CD4-positive, CD25-positive, alpha-beta regulatory T cell (primary cell): ENCODE results near the gene NPDC1. TPM values are rescaled to one million over a fixed set of nuclear protein-coding genes. Genes with fewer than 3 reads are reported as not detected.
A peak's percentile ranks its signal among the peaks of the same experiment; 100 is the strongest.

Source experiments
- ATAC-seq, 2 donors: fragments of 150-1000 bp; cut with Tn5 transposase; one replicate each; pipeline ENCODE4 v1.10.0; 2021; ENCODE audit warnings: low read depth in 2 of 2, moderate number of reproducible peaks in 2 of 2, moderate library complexity in 1 of 2
- DNase-seq, 3 donors: peaks; one replicate each; pipeline versions ENCODE4 v3.0.0 to v3.0.0-alpha.2; 2012 to 2022; ENCODE audit warnings: mixed read lengths in 1 of 3
- H3K27ac ChIP-seq: one replicate; pipeline ENCODE4 v1.7.0; 2013; ENCODE audit warnings: mild to moderate bottlenecking, low read length; ENCODE audit not compliant: insufficient read depth, poor library complexity, severe bottlenecking
- H3K27me3 ChIP-seq: one replicate; pipeline ENCODE4 v1.7.0; 2013; ENCODE audit warnings: low read length; ENCODE audit not compliant: control insufficient read depth, insufficient read depth
- H3K36me3 ChIP-seq: one replicate; pipeline ENCODE4 v1.7.0; 2013; ENCODE audit warnings: mild to moderate bottlenecking, low read length, moderate library complexity; ENCODE audit not compliant: control insufficient read depth, insufficient read depth
- H3K4me1 ChIP-seq: 2 replicates; pipeline ENCODE4 v1.7.0; 2013; ENCODE audit warnings: mild to moderate bottlenecking, low read length; ENCODE audit not compliant: insufficient read depth, control insufficient read depth, poor library complexity, severe bottlenecking
- H3K4me3 ChIP-seq: one replicate; pipeline ENCODE4 v1.7.0; 2013; ENCODE audit warnings: low read depth, mild to moderate bottlenecking, low read length, moderate library complexity
- H3K9me3 ChIP-seq, 2 experiments: 1 replicate in 1 of 2; 2 replicates in 1 of 2; pipeline ENCODE4 v1.7.0; 2013; ENCODE audit warnings: low read length in 2 of 2, mild to moderate bottlenecking in 1 of 2, moderate library complexity in 1 of 2; ENCODE audit not compliant: control insufficient read depth in 2 of 2
- H3K27ac Mint-ChIP-seq, 3 donors: one replicate each; pipeline ENCODE4 v1.8.0; 2020 to 2022; ENCODE audit warnings: mild to moderate bottlenecking in 3 of 3, mixed read lengths in 3 of 3, moderate library complexity in 2 of 3
- H3K27me3 Mint-ChIP-seq: one replicate; pipeline ENCODE4 v1.8.0; 2022; ENCODE audit warnings: mild to moderate bottlenecking, mixed read lengths
- H3K36me3 Mint-ChIP-seq: one replicate; pipeline ENCODE4 v1.8.0; 2020; ENCODE audit warnings: mixed read lengths
- H3K4me1 Mint-ChIP-seq, 4 donors: one replicate each; pipeline ENCODE4 v1.8.0; 2020 to 2022; ENCODE audit warnings: mixed read lengths in 4 of 4, mild to moderate bottlenecking in 1 of 4
- H3K4me3 Mint-ChIP-seq, 4 donors: one replicate each; pipeline ENCODE4 v1.8.0; 2020 to 2022; ENCODE audit warnings: mild to moderate bottlenecking in 4 of 4, mixed read lengths in 4 of 4, moderate library complexity in 3 of 4
- H3K9me3 Mint-ChIP-seq, 7 donors: one replicate each; pipeline ENCODE4 v1.8.0; 2020 to 2022; ENCODE audit warnings: mixed read lengths in 7 of 7, mild to moderate bottlenecking in 3 of 7, moderate library complexity in 2 of 7
- polyA plus RNA-seq, 4 donors: library from polyadenylated mRNA; unstranded; fragments of 300-500 nt; fragmentation: Illumina TruSeq; gene quantifications; one replicate each; pipeline ENCODE4 v1.2.3, GENCODE V29; 2021
- total RNA-seq: library from RNA; stranded (reverse); gene quantifications from one replicate; pipeline ENCODE4 v1.2.3, GENCODE V29; 2022

Gene NPDC1
- total and polyA plus RNA-seq, 5 donors from 2014 or later = 4.2 to 106 (median 12.1) TPM

DNA sequence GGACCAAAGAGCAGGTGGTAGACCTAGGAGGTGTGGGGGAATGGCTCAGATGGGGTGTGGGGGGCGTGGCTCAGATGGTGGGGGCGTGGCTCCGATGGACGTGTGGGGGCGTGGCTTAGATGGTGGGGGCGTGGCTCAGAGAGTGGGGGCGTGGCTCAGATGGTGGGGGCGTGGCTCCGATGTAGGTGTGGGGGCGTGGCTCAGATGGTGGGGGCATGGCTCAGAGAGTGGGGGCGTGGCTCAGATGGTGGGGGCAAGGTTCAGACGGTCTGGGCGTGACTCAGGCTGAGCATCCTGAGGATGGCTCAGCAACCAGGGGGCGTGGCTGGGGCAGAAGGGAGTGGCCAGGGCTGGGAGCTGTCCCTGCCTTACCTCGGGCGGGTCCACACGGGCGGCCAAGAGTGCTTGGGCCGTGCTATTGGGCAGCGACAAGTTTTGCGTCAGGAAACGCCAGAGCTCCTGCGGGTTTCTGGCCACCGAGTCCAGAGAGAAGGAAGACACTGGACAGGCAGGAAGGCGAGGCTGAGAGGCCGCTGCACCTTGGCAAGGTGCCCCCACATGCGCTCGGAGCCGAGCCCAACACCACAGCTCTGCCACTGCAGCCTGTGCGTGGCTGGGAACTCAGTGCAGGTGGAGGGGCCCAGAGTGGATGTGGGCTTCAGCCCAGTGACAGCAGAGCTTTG is 23.9 kb downstream of the NPDC1 start:
- peak overlapping the region in 1 of 4 donors; percentile 88 for H3K4me3 Mint-ChIP-seq
- ATAC-seq = peak; percentile 69 to 70
- H3K27ac Mint-ChIP-seq = peak overlapping the region in 1 of 3 donors; percentile 20

DNA sequence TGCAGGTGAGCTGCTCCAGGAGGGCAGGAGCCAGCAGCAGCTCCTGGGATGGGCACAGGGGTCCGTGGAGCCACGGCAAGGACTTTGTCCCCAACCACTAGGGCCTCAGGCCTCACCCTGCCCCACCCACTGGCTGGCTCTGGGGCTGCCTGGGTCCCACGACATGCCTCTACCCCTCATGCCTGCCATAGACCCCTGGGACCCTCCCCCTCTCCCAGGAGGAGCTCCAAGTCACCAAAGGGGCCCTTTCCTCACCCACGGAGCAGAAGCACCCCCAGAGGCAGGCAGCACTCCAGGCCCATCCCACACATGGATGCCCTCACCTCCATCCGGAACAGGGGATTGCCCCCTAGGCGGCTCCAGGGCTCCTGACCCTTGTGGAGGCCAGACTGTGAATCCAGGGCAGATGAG is 24.4 kb downstream of the NPDC1 start:
- H3K36me3 Mint-ChIP-seq = peaks cover 4% of the 10 kb centered on the region
- H3K4me3 Mint-ChIP-seq = no peak overlapping the region
- no peaks in the 10 kb centered on the region for H3K9me3 ChIP-seq
- peak overlapping the region; percentile 55 for H3K27ac ChIP-seq
- peaks cover 8% of the 10 kb centered on the region for H3K4me1 ChIP-seq
- H3K27me3 ChIP-seq = no peaks in the 10 kb centered on the region
- H3K4me3 ChIP-seq = no peak overlapping the region
- H3K27me3 Mint-ChIP-seq = no peaks in the 10 kb centered on the region
- ATAC-seq = peak in 1 of 2 donors; percentile 4
- H3K36me3 ChIP-seq = no peaks in the 10 kb centered on the region
- no peak for DNase-seq
- peaks cover 0 to 12% (median 2%) of the 10 kb centered on the region in 4 donors for H3K4me1 Mint-ChIP-seq
- H3K27ac Mint-ChIP-seq = no peak overlapping the region
- H3K9me3 Mint-ChIP-seq = peaks cover 0 to 2% (median 0%) of the 10 kb centered on the region in 7 donors

More for the DNA sequence above, 23.9 kb downstream of the NPDC1 start:
- H3K36me3 ChIP-seq = no peaks in the 10 kb centered on the region
- no peaks in the 10 kb centered on the region for H3K27me3 ChIP-seq
- H3K9me3 Mint-ChIP-seq = peaks cover 0 to under 1% (median 0%) of the 10 kb centered on the region in 7 donors
- no peaks in the 10 kb centered on the region for H3K9me3 ChIP-seq
- peaks cover 0 to 17% (median 3%) of the 10 kb centered on the region in 4 donors for H3K4me1 Mint-ChIP-seq
- H3K4me3 ChIP-seq = no peak overlapping the region
- no peaks in the 10 kb centered on the region for H3K36me3 Mint-ChIP-seq
- peak overlapping the region; percentile 55 for H3K27ac ChIP-seq
- peak; percentile 56 to 69 (median 65) for DNase-seq
- H3K27me3 Mint-ChIP-seq = no peaks in the 10 kb centered on the region
- peaks cover 14% of the 10 kb centered on the region for H3K4me1 ChIP-seq

DNA sequence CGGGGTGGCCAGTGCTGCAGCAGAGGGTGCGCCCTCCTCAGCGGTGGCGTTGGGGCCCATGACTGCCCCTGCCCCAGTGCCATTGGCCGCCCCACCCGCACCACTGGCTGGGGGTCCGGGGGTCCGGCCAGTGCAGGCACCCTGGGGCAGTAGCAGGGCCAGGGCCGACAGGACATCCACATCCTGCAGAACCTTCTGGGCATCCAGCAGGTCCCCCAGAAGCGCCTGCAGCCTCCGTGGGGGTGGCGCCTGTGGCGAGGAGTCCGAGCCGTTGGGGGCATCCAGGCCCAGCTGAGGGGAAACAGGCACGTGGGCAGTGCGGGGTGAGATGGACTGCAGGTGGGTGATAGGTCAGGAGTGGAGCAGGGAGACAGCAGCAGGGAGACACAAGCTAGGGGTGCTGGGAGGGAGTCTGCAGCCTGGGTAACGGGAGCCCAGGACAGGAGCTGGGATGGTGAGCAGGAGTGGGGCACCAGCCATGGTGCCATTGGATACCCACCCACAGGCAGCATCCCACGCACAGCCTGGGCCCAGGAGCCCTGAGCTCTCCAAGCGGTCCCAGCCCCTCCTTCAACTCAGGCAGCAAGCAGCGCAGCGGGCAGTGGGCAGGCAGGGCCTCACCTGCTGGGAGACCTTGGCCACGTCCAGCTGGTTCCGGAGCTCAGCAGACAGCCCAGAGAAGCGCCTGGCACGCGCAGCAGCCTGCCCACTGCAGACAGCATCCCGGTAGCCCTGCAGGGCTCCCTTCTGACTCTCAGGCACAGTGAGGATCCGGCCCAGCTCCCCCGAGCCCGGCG is 25.0 kb downstream of the NPDC1 start:
- Histone ChIP-seq H3K4me3 (no peak overlapping the region), H3K36me3 (peaks cover 3% of the 10 kb centered on the region), H3K9me3 (no peaks in the 10 kb centered on the region), H3K27me3 (no peaks in the 10 kb centered on the region), H3K27ac (no peak overlapping the region), H3K4me1 (peaks cover 3% of the 10 kb centered on the region)
- Mint-ChIP-seq H3K4me1 (peaks cover 0 to 9% (median 0%) of the 10 kb centered on the region in 4 donors), H3K4me3 (no peak overlapping the region), H3K27ac (no peak overlapping the region), H3K9me3 (peaks cover 0 to 2% (median 0%) of the 10 kb centered on the region in 7 donors), H3K27me3 (no peaks in the 10 kb centered on the region), H3K36me3 (peaks cover 4% of the 10 kb centered on the region)
- DNase-seq (no peak), ATAC-seq (no peak)

DNA sequence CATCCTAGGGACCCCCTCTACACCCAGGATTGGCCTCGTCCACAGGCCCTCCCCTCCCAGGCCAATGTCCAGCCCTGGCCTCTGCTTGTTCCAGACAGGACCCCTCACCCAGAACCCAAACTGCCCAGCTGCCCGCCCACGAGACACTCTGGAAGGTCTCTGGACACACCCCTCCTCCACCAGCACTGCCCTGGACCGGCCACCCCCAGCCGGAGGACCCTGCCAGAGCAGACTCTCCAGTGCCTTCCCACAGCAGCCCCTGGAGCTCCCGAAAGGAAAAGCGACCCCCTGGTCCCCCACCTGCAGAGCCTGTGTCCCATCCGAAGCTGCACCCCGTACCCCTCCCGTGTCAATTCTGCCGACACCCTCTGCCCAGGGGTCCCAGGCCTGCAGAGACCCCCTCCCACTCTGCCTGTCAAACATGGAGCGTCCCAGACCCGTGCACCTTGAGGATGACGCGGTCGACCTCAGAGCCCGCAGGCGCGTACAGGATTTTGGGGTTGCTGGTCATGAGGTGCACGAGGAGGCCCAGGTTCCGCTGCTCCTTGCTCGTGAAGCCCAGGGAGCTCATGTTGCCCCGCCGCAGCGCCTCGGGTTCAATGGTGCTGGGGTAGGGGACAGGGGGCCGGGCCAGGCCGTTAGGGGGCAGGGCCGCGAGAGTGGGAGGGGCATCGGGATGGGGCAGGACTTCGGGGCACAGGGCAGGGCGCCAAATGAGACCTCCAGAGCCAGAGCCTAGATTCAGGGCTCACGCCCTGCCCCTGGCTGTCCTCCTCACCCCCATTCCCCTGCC is 25.9 kb downstream of the NPDC1 start:
- Mint-ChIP-seq H3K4me3 (no peak overlapping the region), H3K36me3 (peaks cover 4% of the 10 kb centered on the region), H3K27me3 (no peaks in the 10 kb centered on the region), H3K27ac (peak overlapping the region in 1 of 3 donors; percentile 36), H3K4me1 (peaks cover 0 to 9% (median 0%) of the 10 kb centered on the region in 4 donors), H3K9me3 (peaks cover 0 to 2% (median 0%) of the 10 kb centered on the region in 7 donors)
- Histone ChIP-seq H3K36me3 (peaks cover 8% of the 10 kb centered on the region), H3K9me3 (no peaks in the 10 kb centered on the region), H3K27ac (no peak overlapping the region), H3K4me3 (no peak overlapping the region), H3K27me3 (no peaks in the 10 kb centered on the region), H3K4me1 (no peaks in the 10 kb centered on the region)
- DNase-seq = no peak
- ATAC-seq = no peak

DNA sequence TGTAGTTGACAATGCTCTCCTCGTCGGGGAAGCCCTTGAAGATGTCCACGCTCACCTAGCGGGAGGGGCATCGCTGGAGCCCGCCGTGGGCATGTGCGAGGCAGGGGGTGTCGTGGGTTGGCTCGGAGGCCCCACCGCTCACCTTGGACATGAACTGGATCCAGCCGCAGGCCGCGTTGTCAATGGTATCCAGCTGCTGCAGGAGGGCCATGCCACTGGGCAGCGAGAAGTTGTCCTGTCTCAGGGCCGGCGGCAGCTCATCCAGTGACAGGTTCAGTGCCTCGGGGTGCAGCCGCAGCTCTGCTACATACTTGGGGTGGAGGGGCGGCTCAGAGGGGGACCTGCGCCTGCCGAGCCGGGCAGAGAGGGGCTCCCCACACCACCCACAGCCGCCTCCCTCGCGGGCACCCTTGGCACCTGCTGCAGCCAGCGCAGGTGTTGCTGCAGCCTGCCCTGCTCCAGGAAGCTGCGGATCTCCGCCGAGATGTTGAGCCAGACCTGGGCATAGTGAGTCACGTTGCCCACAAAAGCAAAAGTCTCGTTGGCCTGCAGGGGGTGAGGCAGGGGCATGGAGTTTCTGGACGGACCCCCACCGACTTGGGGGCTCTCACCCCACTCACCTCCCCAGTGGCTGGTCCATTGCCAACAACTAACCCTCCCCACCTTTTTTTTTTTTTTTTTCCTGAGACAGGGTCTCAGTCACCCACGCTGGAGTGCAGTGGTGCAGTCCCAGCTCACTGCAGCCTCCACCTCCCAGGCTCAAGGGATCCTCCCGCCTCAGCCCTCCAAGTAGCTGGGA is 27.0 kb downstream of the NPDC1 start:
- Mint-ChIP-seq H3K4me3 (no peak overlapping the region), H3K9me3 (peaks cover 0 to 2% (median 0%) of the 10 kb centered on the region in 7 donors), H3K36me3 (peaks cover 4% of the 10 kb centered on the region), H3K27ac (no peak overlapping the region), H3K4me1 (peaks cover 0 to 7% (median 0%) of the 10 kb centered on the region in 4 donors), H3K27me3 (no peaks in the 10 kb centered on the region)
- no peaks in the 10 kb centered on the region for H3K9me3 ChIP-seq
- DNase-seq = no peak
- no peak for ATAC-seq
- no peaks in the 10 kb centered on the region for H3K4me1 ChIP-seq
- H3K27ac ChIP-seq = no peak overlapping the region
- H3K27me3 ChIP-seq = no peaks in the 10 kb centered on the region
- H3K4me3 ChIP-seq = no peak overlapping the region
- H3K36me3 ChIP-seq = peaks cover 8% of the 10 kb centered on the region

DNA sequence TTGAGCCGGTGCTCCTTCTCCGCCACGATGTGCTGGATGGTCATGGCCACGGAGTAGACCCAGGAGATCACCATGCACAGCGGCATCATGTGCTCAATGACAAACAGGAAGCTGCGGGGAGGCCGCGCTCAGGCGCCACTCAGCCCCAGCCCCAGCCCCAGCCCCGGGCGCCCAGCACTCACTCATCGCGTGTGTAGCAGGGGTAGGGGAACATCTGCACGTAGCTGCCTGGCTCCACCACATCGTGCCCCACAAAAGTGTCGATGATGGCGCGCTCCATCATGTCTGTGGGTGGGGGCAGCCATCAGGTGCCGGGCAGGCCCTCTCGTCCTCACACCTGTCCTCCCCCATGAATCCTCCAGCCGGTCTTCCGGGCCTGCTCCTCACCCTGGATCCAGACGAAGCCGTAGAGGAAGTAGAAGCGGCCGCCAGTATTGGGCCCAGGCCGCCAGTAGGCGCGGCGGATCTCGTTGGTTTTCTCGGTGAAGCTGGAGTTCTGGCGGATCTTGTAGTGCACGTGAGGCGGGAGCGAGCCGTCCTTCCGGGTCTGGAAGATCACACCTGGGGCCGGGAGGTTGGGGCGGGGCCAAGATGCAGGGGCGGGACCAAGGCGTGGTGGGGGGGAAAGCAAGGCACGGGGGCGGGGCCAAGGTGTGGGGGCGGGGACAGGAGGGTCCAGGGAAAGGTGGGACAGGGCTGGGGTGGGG is 28.0 kb downstream of the NPDC1 start:
- no peak overlapping the region for H3K4me3 ChIP-seq
- ATAC-seq (no peak), DNase-seq (no peak)
- H3K36me3 ChIP-seq = peaks cover 11% of the 10 kb centered on the region
- no peak overlapping the region for H3K27ac ChIP-seq
- no peaks in the 10 kb centered on the region for H3K27me3 ChIP-seq
- Mint-ChIP-seq H3K4me1 (peaks cover 0 to 7% (median 0%) of the 10 kb centered on the region in 4 donors), H3K27ac (no peak overlapping the region), H3K36me3 (peaks cover 4% of the 10 kb centered on the region), H3K27me3 (no peaks in the 10 kb centered on the region), H3K9me3 (peaks cover 0 to 2% (median 0%) of the 10 kb centered on the region in 7 donors), H3K4me3 (no peak overlapping the region)
- no peaks in the 10 kb centered on the region for H3K4me1 ChIP-seq
- H3K9me3 ChIP-seq = no peaks in the 10 kb centered on the region
